PC-9 (cell line): ENCODE data around the gene BCAS2. TPM values are rescaled to one million over a fixed set of nuclear protein-coding genes. Genes with fewer than 3 reads are reported as not detected.

Experiments
- BruUV-seq: library from RNA; stranded (reverse); fragments of 400-500 nt; replicated peaks from 2 replicates; lab custom pipeline; 2021; lab: Mats Ljungman, UMichigan
- CTCF ChIA-PET: fragments of 300-600 bp; sonication (Branson Sonifier 250); formaldehyde crosslinking; loops from one replicate; lab custom pipeline; 2022; ENCODE audit warnings: antibody characterized with exemption; lab: Charles Lee
- POLR2A ChIA-PET: fragments of 300-600 bp; sonication (Branson Sonifier 250); formaldehyde crosslinking; loops from one replicate; lab custom pipeline; 2022; ENCODE audit warnings: antibody characterized with exemption; ENCODE audit not compliant: unreplicated experiment; lab: Charles Lee
- DNase-seq, 2 experiments: peaks; one replicate each; pipeline versions ENCODE4 v3.0.0 to v3.0.0-alpha.2; 2015 to 2022; ENCODE audit warnings: mixed read lengths in 1 of 2
- H2AFZ ChIP-seq: fragments of 200-600 bp; sonication (generic); 2 replicates; pipeline ENCODE4 v1.8.1; 2017; ENCODE audit warnings: antibody characterized with exemption
- H3F3A ChIP-seq: fragments of 200-600 bp; sonication (generic); 2 replicates; pipeline ENCODE4 v1.8.1; 2017; ENCODE audit warnings: antibody characterized with exemption, mild to moderate bottlenecking, low read depth; ENCODE audit not compliant: insufficient read depth
- H3K27ac ChIP-seq: fragments of 200-600 bp; sonication (generic); 2 replicates; pipeline ENCODE4 v1.6.1; 2016; ENCODE audit warnings: mixed run types
- H3K27me3 ChIP-seq: fragments of 200-600 bp; sonication (generic); 2 replicates; pipeline ENCODE4 v1.6.1; 2016; ENCODE audit warnings: low read depth, mixed run types; ENCODE audit not compliant: insufficient read depth
- H3K36me3 ChIP-seq: fragments of 200-600 bp; sonication (generic); 2 replicates; pipeline ENCODE4 v1.6.1; 2016; ENCODE audit warnings: low read depth, mixed run types
- H3K4me1 ChIP-seq: fragments of 200-600 bp; sonication (generic); replicated peaks from 2 replicates; pipeline ENCODE4 v1.6.1; 2016; ENCODE audit warnings: mixed run types; ENCODE audit not compliant: insufficient read depth
- H3K4me2 ChIP-seq: fragments of 200-600 bp; sonication (generic); 2 replicates; pipeline ENCODE4 v1.6.1; 2017; ENCODE audit warnings: mixed run types
- H3K4me3 ChIP-seq: fragments of 200-600 bp; sonication (generic); 2 replicates; pipeline ENCODE4 v1.6.1; 2016; ENCODE audit warnings: mixed run types
- H3K79me2 ChIP-seq: fragments of 200-600 bp; sonication (generic); 2 replicates; pipeline ENCODE4 v1.6.1; 2017; ENCODE audit warnings: low read depth, mixed run types
- H3K9me2 ChIP-seq: fragments of 200-600 bp; sonication (generic); 2 replicates; pipeline ENCODE4 v1.8.1; 2017; ENCODE audit warnings: mild to moderate bottlenecking; ENCODE audit not compliant: insufficient read depth
- H3K9me3 ChIP-seq: fragments of 200-600 bp; sonication (generic); 2 replicates; pipeline ENCODE4 v1.8.1; 2016; ENCODE audit warnings: low read depth; ENCODE audit not compliant: insufficient read depth
- H4K20me1 ChIP-seq: fragments of 200-600 bp; sonication (generic); 2 replicates; pipeline ENCODE4 v1.8.1; 2017; ENCODE audit not compliant: insufficient read depth
- EZH2 ChIP-seq: fragments of 200-600 bp; sonication (generic); IDR thresholded peaks from 2 replicates; pipeline ENCODE4 v1.8.0; 2017; ENCODE audit warnings: antibody characterized with exemption, low read depth
- intact Hi-C: fragments of 100-400 bp; cut with micrococcal nuclease; formaldehyde crosslinking; loops from one replicate; pipeline ENCODE4 v1.10.0; 2022; ENCODE audit not compliant: unreplicated experiment
- total RNA-seq: library from RNA; stranded (reverse); gene quantifications from 2 replicates; pipeline ENCODE4 v1.2.3, GENCODE V29; 2021
- TF ChIP-seq, protein P1 (sequence below): fragments of 200-600 bp; sonication (generic); conservative IDR thresholded peaks from 2 replicates; pipeline ENCODE4 v1.6.1; 2017; ENCODE audit warnings: mixed run types, antibody characterized with exemption, mild to moderate bottlenecking, moderate library complexity

The BCAS2 gene
- total RNA-seq, 1 experiment from 2014 or later = 36.7 TPM

GRCh38 chr1:114521396-114522263, 59.8 kb downstream of the BCAS2 start:
- intact Hi-C loops = no loop called here
- no peaks in the 10 kb centered on the region for H3K36me3 ChIP-seq
- POLR2A ChIA-PET = no interaction called here
- CTCF ChIA-PET = no interaction called here
- H3K4me1 ChIP-seq = no peaks in the 10 kb centered on the region
- H3K79me2 ChIP-seq = no peaks in the 10 kb centered on the region
- TF ChIP-seq, protein P1, sequence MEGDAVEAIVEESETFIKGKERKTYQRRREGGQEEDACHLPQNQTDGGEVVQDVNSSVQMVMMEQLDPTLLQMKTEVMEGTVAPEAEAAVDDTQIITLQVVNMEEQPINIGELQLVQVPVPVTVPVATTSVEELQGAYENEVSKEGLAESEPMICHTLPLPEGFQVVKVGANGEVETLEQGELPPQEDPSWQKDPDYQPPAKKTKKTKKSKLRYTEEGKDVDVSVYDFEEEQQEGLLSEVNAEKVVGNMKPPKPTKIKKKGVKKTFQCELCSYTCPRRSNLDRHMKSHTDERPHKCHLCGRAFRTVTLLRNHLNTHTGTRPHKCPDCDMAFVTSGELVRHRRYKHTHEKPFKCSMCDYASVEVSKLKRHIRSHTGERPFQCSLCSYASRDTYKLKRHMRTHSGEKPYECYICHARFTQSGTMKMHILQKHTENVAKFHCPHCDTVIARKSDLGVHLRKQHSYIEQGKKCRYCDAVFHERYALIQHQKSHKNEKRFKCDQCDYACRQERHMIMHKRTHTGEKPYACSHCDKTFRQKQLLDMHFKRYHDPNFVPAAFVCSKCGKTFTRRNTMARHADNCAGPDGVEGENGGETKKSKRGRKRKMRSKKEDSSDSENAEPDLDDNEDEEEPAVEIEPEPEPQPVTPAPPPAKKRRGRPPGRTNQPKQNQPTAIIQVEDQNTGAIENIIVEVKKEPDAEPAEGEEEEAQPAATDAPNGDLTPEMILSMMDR = no peak
- no peak for TF ChIP-seq EZH2
- no peak overlapping the region for H3K4me3 ChIP-seq
- no peaks in the 10 kb centered on the region; the same call in 1 of the 2 replicates for H3K9me2 ChIP-seq
- no peak overlapping the region for H3K4me2 ChIP-seq
- H4K20me1 ChIP-seq = no peaks in the 10 kb centered on the region
- H3K9me3 ChIP-seq = peaks cover 15% of the 10 kb centered on the region; the same call in 1 of the 2 replicates
- H3K27me3 ChIP-seq = no peaks in the 10 kb centered on the region
- no TSS peak for BruUV-seq
- no peak for DNase-seq
- H3F3A ChIP-seq = no peaks in the 10 kb centered on the region
- no peak overlapping the region for H2AFZ ChIP-seq
- no peak overlapping the region for H3K27ac ChIP-seq

Other genes with a start within 250 kb of the BCAS2 start
- gene TRIM33, start 70.4 kb downstream of the BCAS2 start, total RNA-seq = 30.0 and 38.7 TPM in 2 replicates
- 0.70 and 1.1 TPM in 2 replicates for gene DENND2C, start 88.4 kb upstream of the BCAS2 start, total RNA-seq
- gene AMPD1, start 113.9 kb upstream of the BCAS2 start, total RNA-seq = not detected in 2 replicates
- gene NRAS, start 135.2 kb upstream of the BCAS2 start, total RNA-seq = 28.5 and 37.8 TPM in 2 replicates
- gene CSDE1, start 176.4 kb upstream of the BCAS2 start, total RNA-seq = 536 and 650 TPM in 2 replicates
- 61.4 and 61.9 TPM in 2 replicates for gene SIKE1, start 199.1 kb upstream of the BCAS2 start, total RNA-seq